A549 (cell line): ENCODE measurements around the gene SCARB2. TPM values are rescaled to one million over a fixed set of nuclear protein-coding genes. Genes with fewer than 3 reads are reported as not detected.

Experiments
- ATAC-seq, 2 experiments: fragments of 200-7000 bp in 1 of 2; fragments of >200 bp in 1 of 2; cut with Nextera tagmentation in 1 of 2; cut with Tn5 transposase in 1 of 2; 3 replicates each; pipeline versions ENCODE4 v1.8.0 to v1.9.1; 2018 to 2020; ENCODE audit warnings: mild to moderate bottlenecking in 1 of 2, moderate library complexity in 1 of 2
- CTCF ChIA-PET: fragments of 300-600 bp; sonication (Branson Sonifier 250); formaldehyde crosslinking; extraction: SDS; loops from one replicate; lab custom pipeline; 2021; ENCODE audit warnings: antibody characterized with exemption, inconsistent platforms; lab: Yijun Ruan, JAX
- POLR2A ChIA-PET: fragments of 350-600 bp; formaldehyde crosslinking; extraction: SDS; loops from one replicate; lab custom pipeline; 2021; ENCODE audit warnings: antibody characterized with exemption, inconsistent platforms; lab: Yijun Ruan, JAX
- DNase-seq, 2 experiments: peaks; one replicate each; pipeline versions ENCODE4 v3.0.0 to v3.0.0-alpha.2; 2011 to 2016; ENCODE audit warnings: low read depth in 1 of 2, low spot score in 1 of 2
- FAIRE-seq: peaks from 2 replicates; lab custom pipeline; 2011; peaks lifted over from hg19 to GRCh38; lab: Jason Lieb, UNC
- H3K27ac ChIP-seq, 2 experiments: fragments of >200 bp; sonication (Bioruptor Twin); formaldehyde crosslinking; 3 replicates each; pipeline ENCODE4 v1.5.1; 2016 to 2017
- H3K4me1 ChIP-seq: fragments of >200 bp; sonication (Bioruptor Twin); formaldehyde crosslinking; 3 replicates; pipeline ENCODE4 v1.6.1; 2016
- H3K4me2 ChIP-seq: fragments of >200 bp; sonication (Bioruptor Twin); formaldehyde crosslinking; 3 replicates; pipeline ENCODE4 v1.6.1; 2016
- H3K4me3 ChIP-seq: fragments of >200 bp; sonication (Bioruptor Twin); formaldehyde crosslinking; 3 replicates; pipeline ENCODE4 v1.5.1; 2016
- H3K9me3 ChIP-seq: fragments of >200 bp; sonication (Bioruptor Twin); formaldehyde crosslinking; 3 replicates; pipeline ENCODE4 v1.6.1; 2016
- ATOH8 ChIP-seq: fragments of 250-450 bp; sonication (Bioruptor Pico); IDR thresholded peaks from 2 replicates; pipeline ENCODE4 v1.5.0; 2020; ENCODE audit warnings: low read depth, mild to moderate bottlenecking, moderate library complexity
- CBX2 ChIP-seq: fragments of 200-600 bp; sonication (generic); IDR thresholded peaks from 2 replicates; pipeline ENCODE4 v1.6.1; 2016; ENCODE audit warnings: low read depth, mild to moderate bottlenecking, borderline replicate concordance
- E2F6 ChIP-seq: IDR thresholded peaks from 2 replicates; pipeline ENCODE4 v1.6.1; 2012; ENCODE audit warnings: low read depth, borderline replicate concordance
- EHF ChIP-seq: fragments of 250-450 bp; sonication (Bioruptor Pico); IDR thresholded peaks from 2 replicates; pipeline ENCODE4 v1.5.0; 2020; ENCODE audit warnings: mild to moderate bottlenecking
- EP300 ChIP-seq, 2 experiments: fragments of >200 bp; sonication (Bioruptor Twin); formaldehyde crosslinking; IDR thresholded peaks; 2 replicates in 1 of 2; 3 replicates in 1 of 2; pipeline ENCODE4 v1.6.1; 2016 to 2017
- HOXA7 ChIP-seq: fragments of 250-450 bp; sonication (Bioruptor Pico); IDR thresholded peaks from 2 replicates; pipeline ENCODE4 v1.5.0; 2020; ENCODE audit warnings: mild to moderate bottlenecking, moderate library complexity
- HOXB5 ChIP-seq: fragments of 250-450 bp; sonication (Bioruptor Pico); IDR thresholded peaks from 2 replicates; pipeline ENCODE4 v1.5.0; 2020; ENCODE audit warnings: mild to moderate bottlenecking, moderate library complexity
- JUN ChIP-seq, 2 experiments: fragments of >200 bp; sonication (Bioruptor Twin); formaldehyde crosslinking; IDR thresholded peaks; 2 replicates in 1 of 2; 3 replicates in 1 of 2; pipeline ENCODE4 v1.6.1; 2016 to 2017
- KDM1A ChIP-seq: fragments of 200-600 bp; sonication (generic); IDR thresholded peaks from 2 replicates; pipeline ENCODE4 v1.6.1; 2016; ENCODE audit warnings: low read depth, mild to moderate bottlenecking
- KDM5A ChIP-seq: fragments of 200-600 bp; sonication (generic); IDR thresholded peaks from 2 replicates; pipeline ENCODE4 v1.6.1; 2016; ENCODE audit warnings: antibody characterized with exemption, mild to moderate bottlenecking
- MAFK ChIP-seq: fragments of 450-650 bp; IDR thresholded peaks from 2 replicates; pipeline ENCODE4 v1.6.1; 2014; ENCODE audit not compliant: partially characterized antibody
- MAX ChIP-seq: IDR thresholded peaks from 2 replicates; pipeline ENCODE4 v1.6.1; 2012
- MAZ ChIP-seq: fragments of 150-350 bp; IDR thresholded peaks from 2 replicates; pipeline ENCODE4 v1.6.1; 2014; ENCODE audit warnings: antibody characterized with exemption, low read depth, low read length, borderline replicate concordance
- MYC ChIP-seq: IDR thresholded peaks from 2 replicates; pipeline ENCODE4 v1.6.1; 2012; ENCODE audit warnings: mild to moderate bottlenecking, inconsistent platforms, low read length, improper control_type of control experiment, borderline replicate concordance
- NFE2L2 ChIP-seq: fragments of 150-350 bp; conservative IDR thresholded peaks from 2 replicates; pipeline ENCODE4 v1.6.1; 2014; ENCODE audit warnings: low read length
- NPAS2 ChIP-seq: fragments of 250-450 bp; sonication (Bioruptor Pico); IDR thresholded peaks from 2 replicates; pipeline ENCODE4 v1.8.0; 2022; ENCODE audit warnings: mild to moderate bottlenecking, moderate library complexity, borderline replicate concordance
- PHF8 ChIP-seq: fragments of 200-600 bp; sonication (generic); IDR thresholded peaks from 2 replicates; pipeline ENCODE4 v1.6.1; 2016; ENCODE audit warnings: low read depth, mild to moderate bottlenecking, antibody characterized with exemption, moderate library complexity, borderline replicate concordance
- POLR2A ChIP-seq: IDR thresholded peaks from 2 replicates; pipeline ENCODE4 v1.6.1; 2012; ENCODE audit warnings: mild to moderate bottlenecking, low read length
- POLR2AphosphoS2 ChIP-seq: conservative IDR thresholded peaks from 2 replicates; pipeline ENCODE4 v1.6.1; 2012; ENCODE audit warnings: low read length, improper control_type of control experiment, inconsistent platforms
- RAD21 ChIP-seq, 2 experiments: fragments of >200 bp in 1 of 2; sonication (Bioruptor Twin) in 1 of 2; formaldehyde crosslinking in 1 of 2; IDR thresholded peaks in 1 of 2; conservative IDR thresholded peaks in 1 of 2; 2 replicates in 1 of 2; 3 replicates in 1 of 2; pipeline ENCODE4 v1.6.1; 2012 to 2018; ENCODE audit warnings: inconsistent platforms in 1 of 2
- RARB ChIP-seq: fragments of 250-450 bp; sonication (Bioruptor Pico); IDR thresholded peaks from 2 replicates; pipeline ENCODE4 v1.8.0; 2021; ENCODE audit warnings: mild to moderate bottlenecking, moderate library complexity
- RNF2 ChIP-seq: fragments of 200-600 bp; sonication (generic); IDR thresholded peaks from 2 replicates; pipeline ENCODE4 v1.6.1; 2016; ENCODE audit warnings: low read depth, mild to moderate bottlenecking, antibody characterized with exemption, moderate library complexity, borderline replicate concordance
- SMC3 ChIP-seq: fragments of >200 bp; sonication (Bioruptor Twin); formaldehyde crosslinking; IDR thresholded peaks from 3 replicates; pipeline ENCODE4 v1.6.1; 2018; ENCODE audit warnings: inconsistent platforms
- TFCP2L1 ChIP-seq: fragments of 250-450 bp; sonication (Bioruptor Pico); IDR thresholded peaks from 2 replicates; pipeline ENCODE4 v1.5.0; 2021; ENCODE audit warnings: mild to moderate bottlenecking
- ZC3H11A ChIP-seq: fragments of 450-650 bp; IDR thresholded peaks from 2 replicates; pipeline ENCODE4 v1.6.1; 2014; ENCODE audit warnings: antibody characterized with exemption, mild to moderate bottlenecking
- ZNF302 ChIP-seq: fragments of 250-450 bp; sonication (Bioruptor Pico); IDR thresholded peaks from 2 replicates; pipeline ENCODE4 v1.9.0; 2021; ENCODE audit warnings: inconsistent platforms, mild to moderate bottlenecking, moderate library complexity
- WGBS: methylation state at CpG from one replicate; pipeline ENCODE4 v1.1.6; 2017; ENCODE audit errors: missing lambda C conversion rate; 5-methylcytosine and 5-hydroxymethylcytosine counted together
- polyA plus RNA-seq, 4 experiments: library from polyadenylated mRNA; depleted of rRNA in 3 of 4; stranded (reverse); fragments of >200 nt; fragmentation: RNase III in 1 of 4; extraction: RNeasy Plus Mini Kit Qiagen cat#74134 plus additional on column Dnase treatment in 1 of 4; gene quantifications; 2 replicates in 3 of 4; 3 replicates in 1 of 4; pipeline ENCODE4 v1.2.3, GENCODE V29; 2011 to 2017
- TF ChIP-seq, protein P1 (sequence below): fragments of 250-450 bp; sonication (Bioruptor Pico); IDR thresholded peaks from 2 replicates; pipeline ENCODE4 v1.5.0; 2021; ENCODE audit warnings: mild to moderate bottlenecking, moderate library complexity, borderline replicate concordance
- TF ChIP-seq, protein P2 (sequence below): fragments of >200 bp; sonication (Bioruptor Twin); formaldehyde crosslinking; IDR thresholded peaks from 3 replicates; pipeline ENCODE4 v1.6.1; 2016
- TF ChIP-seq, protein P3 (sequence below): IDR thresholded peaks from 2 replicates; pipeline ENCODE4 v1.6.1; 2012

The SCARB2 gene
- polyA plus RNA-seq, 2 of the 4 experiments (the other 2 are of a cell fraction): 47.2 to 65.4 TPM

- Histone ChIP-seq H3K27ac (no peak overlapping the region), H3K9me3 (no peaks in the 10 kb centered on the region), H3K4me1 (peaks cover 5% of the 10 kb centered on the region; the same call in 2 of the 3 replicates), H3K4me3 (no peak overlapping the region), H3K4me2 (no peak overlapping the region)
- ATAC-seq (no peak), DNase-seq (no peak), FAIRE-seq (no peak)
- TF ChIP-seq NFE2L2: no peak
- no peak for TF ChIP-seq TFCP2L1
- TF ChIP-seq NPAS2 (CRISPR knock-in tag): no peak
- TF ChIP-seq HOXB5: no peak
- no peak for TF ChIP-seq MAX
- no peak for TF ChIP-seq KDM1A
- TF ChIP-seq EHF (CRISPR knock-in tag): no peak
- TF ChIP-seq MYC: no peak
- no peak for TF ChIP-seq CBX2
- ChIA-PET CTCF (no interaction called here), POLR2A (no interaction called here)
- WGBS: 54% methylated on average over 2 of the region's 2 CpGs
Measured at GRCh38 chr4:76153356-76153755, 60.3 kb downstream of the SCARB2 start.

DNA sequence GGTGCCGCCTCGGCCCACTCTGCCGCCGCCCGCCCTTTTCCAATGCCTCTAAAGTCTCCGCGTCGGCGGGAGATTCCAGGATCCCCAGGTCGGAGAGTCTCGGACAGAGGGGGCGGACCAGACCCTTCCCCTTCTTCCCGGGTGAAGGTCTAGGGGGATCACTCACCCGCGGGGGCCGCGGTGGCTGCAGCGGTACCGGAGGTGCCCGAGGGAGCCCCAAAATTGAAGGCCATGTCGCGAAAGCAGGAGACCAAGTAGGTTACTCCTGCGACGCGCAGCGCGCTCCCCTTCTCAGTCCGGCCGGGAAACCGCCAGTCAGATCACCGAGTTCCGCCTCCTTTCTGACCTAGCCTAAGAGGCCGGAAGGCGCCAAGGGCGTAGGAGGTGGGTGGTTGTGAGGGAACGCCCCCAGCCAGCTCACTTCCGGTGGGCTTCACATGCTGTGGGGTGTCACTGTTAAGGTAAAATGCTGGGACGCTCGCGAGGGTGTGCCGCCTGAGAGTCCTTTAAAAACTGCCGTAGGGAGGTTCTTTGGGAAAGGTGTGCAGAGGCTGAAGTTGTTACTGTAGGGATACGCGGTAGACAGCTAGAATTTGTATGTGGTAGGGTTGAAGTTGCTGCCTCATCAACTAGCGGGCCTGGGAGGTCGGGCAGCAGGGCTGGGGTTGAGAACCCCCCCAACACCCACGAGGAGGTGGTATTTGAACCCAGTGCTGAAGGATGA, 65.3 kb downstream of the SCARB2 start, which contains the start of gene NUP54:
NUP54 (minus strand) TSS at position 256 of the 724 bp plus-strand sequence; CDS start at position 233, 23 bp downstream.
- WGBS: under 1% methylated on average over 17 of the region's 47 CpGs
- Histone ChIP-seq H3K4me1 (peaks cover 20% of the 10 kb centered on the region; the same call in 2 of the 3 replicates), H3K9me3 (no peaks in the 10 kb centered on the region), H3K4me3 (peak within 1 kb of the TSS; percentile 71), H3K4me2 (peak within 1 kb of the TSS; percentile 78), H3K27ac (peak within 1 kb of the TSS; percentile 97)
- TF ChIP-seq MAZ (peak; percentile 86; the same call in 1 of the 2 replicates), ZNF302 (no peak), KDM5A (peak; percentile 88), MAFK (peak; percentile 74), EHF (CRISPR knock-in tag) (no peak), POLR2A (peak; percentile 70), POLR2AphosphoS2 (no peak), MAX (peak; percentile 92), SMC3 (no peak), JUN (IDR thresholded peaks at IDR 0.05) (peak; percentile 55 to 86; a peak in 3 of 5 replicates), PHF8 (peak; percentile 73; the same call in 1 of the 2 replicates), ZC3H11A (no peak), HOXA7 (no peak), E2F6 (peak; percentile 74), EP300 (IDR thresholded peaks at IDR 0.05) (no peak), ATOH8 (no peak), RNF2 (no peak), RARB (CRISPR knock-in tag) (no peak), RAD21 (conservative IDR thresholded peaks at IDR 0.05 in 1 of 2, IDR thresholded peaks at IDR 0.05 in 1 of 2) (no peak), MYC (0 out of 2 replicates have a peak, but pooled peaks have one; percentile 50)
- TF ChIP-seq, protein P1, sequence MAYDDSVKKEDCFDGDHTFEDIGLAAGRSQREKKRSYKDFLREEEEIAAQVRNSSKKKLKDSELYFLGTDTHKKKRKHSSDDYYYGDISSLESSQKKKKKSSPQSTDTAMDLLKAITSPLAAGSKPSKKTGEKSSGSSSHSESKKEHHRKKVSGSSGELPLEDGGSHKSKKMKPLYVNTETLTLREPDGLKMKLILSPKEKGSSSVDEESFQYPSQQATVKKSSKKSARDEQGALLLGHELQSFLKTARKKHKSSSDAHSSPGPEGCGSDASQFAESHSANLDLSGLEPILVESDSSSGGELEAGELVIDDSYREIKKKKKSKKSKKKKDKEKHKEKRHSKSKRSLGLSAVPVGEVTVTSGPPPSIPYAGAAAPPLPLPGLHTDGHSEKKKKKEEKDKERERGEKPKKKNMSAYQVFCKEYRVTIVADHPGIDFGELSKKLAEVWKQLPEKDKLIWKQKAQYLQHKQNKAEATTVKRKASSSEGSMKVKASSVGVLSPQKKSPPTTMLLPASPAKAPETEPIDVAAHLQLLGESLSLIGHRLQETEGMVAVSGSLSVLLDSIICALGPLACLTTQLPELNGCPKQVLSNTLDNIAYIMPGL (CRISPR knock-in tag): peak; percentile 42; the same call in 1 of the 2 replicates
- TF ChIP-seq, protein P2, sequence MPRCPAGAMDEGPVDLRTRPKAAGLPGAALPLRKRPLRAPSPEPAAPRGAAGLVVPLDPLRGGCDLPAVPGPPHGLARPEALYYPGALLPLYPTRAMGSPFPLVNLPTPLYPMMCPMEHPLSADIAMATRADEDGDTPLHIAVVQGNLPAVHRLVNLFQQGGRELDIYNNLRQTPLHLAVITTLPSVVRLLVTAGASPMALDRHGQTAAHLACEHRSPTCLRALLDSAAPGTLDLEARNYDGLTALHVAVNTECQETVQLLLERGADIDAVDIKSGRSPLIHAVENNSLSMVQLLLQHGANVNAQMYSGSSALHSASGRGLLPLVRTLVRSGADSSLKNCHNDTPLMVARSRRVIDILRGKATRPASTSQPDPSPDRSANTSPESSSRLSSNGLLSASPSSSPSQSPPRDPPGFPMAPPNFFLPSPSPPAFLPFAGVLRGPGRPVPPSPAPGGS: peak; percentile 49; the same call in 2 of the 3 replicates
- TF ChIP-seq, protein P3, sequence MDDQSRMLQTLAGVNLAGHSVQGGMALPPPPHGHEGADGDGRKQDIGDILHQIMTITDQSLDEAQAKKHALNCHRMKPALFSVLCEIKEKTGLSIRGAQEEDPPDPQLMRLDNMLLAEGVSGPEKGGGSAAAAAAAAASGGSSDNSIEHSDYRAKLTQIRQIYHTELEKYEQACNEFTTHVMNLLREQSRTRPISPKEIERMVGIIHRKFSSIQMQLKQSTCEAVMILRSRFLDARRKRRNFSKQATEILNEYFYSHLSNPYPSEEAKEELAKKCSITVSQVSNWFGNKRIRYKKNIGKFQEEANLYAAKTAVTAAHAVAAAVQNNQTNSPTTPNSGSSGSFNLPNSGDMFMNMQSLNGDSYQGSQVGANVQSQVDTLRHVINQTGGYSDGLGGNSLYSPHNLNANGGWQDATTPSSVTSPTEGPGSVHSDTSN: peak; percentile 35; the same call in 1 of the 2 replicates
- no peak for FAIRE-seq
- ChIA-PET POLR2A (interaction anchor here (1.4 to 1.5 kb wide), 2 partner anchors 158 kb away, joined by 4 to 8 read pairs; partner anchors contain the start of genes SDAD1 and STBD1), CTCF (no interaction called here)
- peak; percentile 96 to 98 for ATAC-seq
- peak; percentile 85 to 94 for DNase-seq
